Thyroid gland (tissue), 4 donors: Measurements from ENCODE around the gene CFH.

ENCODE experiments used
- CTCF ChIP-seq, 6 experiments: fragments of 200-600 bp in 3 of 6; fragments of 450-650 bp in 3 of 6; sonication (generic) in 3 of 6; IDR thresholded peaks; one replicate each; pipeline ENCODE4 v1.5.1; 2016 to 2019; ENCODE audit warnings: antibody characterized with exemption in 6 of 6, mild to moderate bottlenecking in 2 of 6, inconsistent platforms in 1 of 6, moderate library complexity in 1 of 6
- POLR2A ChIP-seq, 2 donors: fragments of 450-650 bp; IDR thresholded peaks; one replicate each; pipeline ENCODE4 v1.6.1; 2017; ENCODE audit warnings: antibody characterized with exemption in 2 of 2, mild to moderate bottlenecking in 2 of 2, moderate library complexity in 1 of 2

- TF ChIP-seq CTCF (IDR thresholded peaks at IDR 0.05) (no peak), POLR2A (IDR thresholded peaks at IDR 0.05) (no peak)
Observed at GRCh38 chr1:196701144-196701543, 49.3 kb downstream of the CFH start.
